Activated CD8-positive, alpha-beta memory T cell treated with anti-CD3 and anti-CD28 coated beads, Interleukin-2, amount 50 U/mL, for 1 hour (primary cell): ENCODE measurements around the gene XRCC5.

ENCODE experiments used
- DNase-seq: peaks from one replicate; pipeline ENCODE4 v3.0.0-alpha.2; 2020; ENCODE audit errors: extremely low read depth

The XRCC5 gene

GRCh38 chr2:216231867-216232266 is 122.7 kb downstream of the XRCC5 start:
- DNase-seq = no peak

- no peak for DNase-seq
These were observed 123.6 kb downstream of the XRCC5 start for GRCh38 chr2:216232721-216233120.

- DNase-seq = no peak
These were observed 124.3 kb downstream of the XRCC5 start for GRCh38 chr2:216233281-216233995.

- DNase-seq = no peak
These were observed 125.0 kb downstream of the XRCC5 start for GRCh38 chr2:216234106-216234505.

GRCh38 chr2:216235462-216235861 is 126.3 kb downstream of the XRCC5 start:
- no peak for DNase-seq

- DNase-seq = no peak
These were observed 126.7 kb downstream of the XRCC5 start for GRCh38 chr2:216235896-216236295.

GRCh38 chr2:216236486-216236885 is 127.3 kb downstream of the XRCC5 start:
- DNase-seq = no peak

GRCh38 chr2:216242365-216242764 is 133.2 kb downstream of the XRCC5 start:
- DNase-seq = no peak

- DNase-seq = no peak
These were observed 133.9 kb downstream of the XRCC5 start for GRCh38 chr2:216243026-216243425.

GRCh38 chr2:216245391-216245975 is 136.3 kb downstream of the XRCC5 start:
- DNase-seq = no peak

- DNase-seq = no peak
These were observed 137.6 kb downstream of the XRCC5 start for GRCh38 chr2:216246766-216247165.
